Body of pancreas (tissue), 4 donors: Measurements from ENCODE around the gene ERCC6. TPM values are rescaled to one million over a fixed set of nuclear protein-coding genes. Genes with fewer than 3 reads are reported as not detected.

Experiments used
- ATAC-seq: fragments of 150-250 bp; one replicate; pipeline ENCODE4 v1.9.1; 2016
- DNase-seq, 4 donors: peaks; one replicate each; pipeline ENCODE4 v3.0.0-alpha.2; 2019
- H3K27ac ChIP-seq, 4 donors: fragments of 200-600 bp; sonication (generic); 1 replicate in 3 of 4; 2 replicates in 1 of 4; pipeline versions ENCODE4 v1.5.1 to v1.6.1; 2016 to 2019; ENCODE audit warnings: mild to moderate bottlenecking in 1 of 4, mixed read lengths in 1 of 4, moderate library complexity in 1 of 4
- H3K27me3 ChIP-seq, 2 donors: fragments of 200-600 bp; sonication (generic); one replicate each; pipeline ENCODE4 v1.6.0; 2016; ENCODE audit warnings: mild to moderate bottlenecking in 1 of 2
- H3K36me3 ChIP-seq, 2 donors: fragments of 200-600 bp; sonication (generic); replicated peaks in 1 of 2; 2 replicates each; pipeline ENCODE4 v1.5.1; 2016; ENCODE audit warnings: low read depth in 2 of 2; ENCODE audit not compliant: insufficient read depth in 1 of 2
- H3K4me1 ChIP-seq: fragments of 200-600 bp; sonication (generic); one replicate; pipeline ENCODE4 v1.6.0; 2016
- H3K4me3 ChIP-seq, 2 donors: fragments of 200-600 bp; sonication (generic); 1 replicate in 1 of 2; 2 replicates in 1 of 2; pipeline ENCODE4 v1.5.1; 2016 to 2019
- H3K9me3 ChIP-seq, 3 donors: fragments of 200-600 bp; sonication (generic); 1 replicate in 2 of 3; 2 replicates in 1 of 3; pipeline ENCODE4 v1.5.1; 2016
- POLR2A ChIP-seq, 3 donors: fragments of 450-650 bp; IDR thresholded peaks; one replicate each; pipeline ENCODE4 v1.6.1; 2016; ENCODE audit warnings: antibody characterized with exemption in 3 of 3, mild to moderate bottlenecking in 2 of 3
- WGBS, 2 donors: methylation state at CpG; one replicate each; pipeline ENCODE4 v1.1.5; 2017; 5-methylcytosine and 5-hydroxymethylcytosine counted together
- intact Hi-C: fragments of 100-400 bp; cut with DNase I; formaldehyde crosslinking; loops from one replicate; pipeline ENCODE4 v1.15.1; 2023
- total RNA-seq, 2 donors: library from RNA; depleted of rRNA; stranded (reverse); fragments of >200 nt; gene quantifications; one replicate each; pipeline ENCODE4 v1.1.0, GENCODE V29; 2016
- TF ChIP-seq, protein P1 (sequence below), 7 experiments: fragments of 450-650 bp in 4 of 7; fragments of 200-600 bp in 3 of 7; sonication (generic) in 3 of 7; IDR thresholded peaks; one replicate each; pipeline ENCODE4 v1.5.1; 2016 to 2019; ENCODE audit warnings: antibody characterized with exemption in 7 of 7

ERCC6 gene
- total RNA-seq, 2 donors from 2014 or later: 15.6 to 16.8 TPM

DNA sequence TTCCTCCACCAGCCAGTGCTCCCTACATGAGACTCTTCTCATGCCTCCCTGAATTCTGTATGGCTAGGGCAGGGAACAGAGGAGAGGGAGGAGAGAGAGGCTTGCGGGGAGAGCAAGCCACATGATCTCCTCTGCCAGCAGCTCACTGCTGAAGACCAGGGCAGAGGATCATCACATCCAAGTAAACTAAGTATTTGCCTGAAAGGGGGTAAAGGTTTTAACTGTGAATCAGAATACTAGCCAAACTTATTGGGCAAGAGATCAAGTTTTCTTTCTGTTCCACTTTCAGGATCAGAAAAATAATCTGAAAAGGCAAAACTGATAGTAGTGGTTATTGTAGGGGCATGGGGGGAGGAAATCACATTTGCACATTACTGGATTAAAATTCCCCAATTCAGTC, 17.8 kb upstream of the ERCC6 start:
- no peak overlapping the region for H3K4me3 ChIP-seq

DNA sequence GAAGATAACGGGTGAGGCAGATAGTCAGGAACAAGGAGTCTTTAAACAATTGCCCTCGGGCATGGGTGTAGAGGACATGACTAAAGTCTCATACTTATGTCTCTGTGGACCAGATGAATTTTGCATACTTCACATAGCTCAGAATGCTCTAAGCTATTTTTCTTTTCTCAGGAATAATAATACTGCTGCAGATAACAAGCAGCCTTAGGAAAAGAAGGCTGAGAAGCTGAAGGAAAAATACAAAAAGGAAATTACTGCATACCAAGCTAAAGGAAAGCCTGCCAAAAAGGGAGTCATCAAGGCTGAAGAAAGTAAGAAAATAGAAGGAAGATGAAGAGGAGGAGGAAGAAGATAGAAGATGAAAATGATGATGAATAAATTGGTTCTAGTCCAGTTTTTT, 13.4 kb upstream of the ERCC6 start:
- no peak overlapping the region for H3K4me3 ChIP-seq
- ATAC-seq (no peak), DNase-seq (no peak)
- no peaks in the 10 kb centered on the region for H3K9me3 ChIP-seq
- TF ChIP-seq POLR2A (IDR thresholded peaks at IDR 0.05): no peak
- TF ChIP-seq, protein P1, sequence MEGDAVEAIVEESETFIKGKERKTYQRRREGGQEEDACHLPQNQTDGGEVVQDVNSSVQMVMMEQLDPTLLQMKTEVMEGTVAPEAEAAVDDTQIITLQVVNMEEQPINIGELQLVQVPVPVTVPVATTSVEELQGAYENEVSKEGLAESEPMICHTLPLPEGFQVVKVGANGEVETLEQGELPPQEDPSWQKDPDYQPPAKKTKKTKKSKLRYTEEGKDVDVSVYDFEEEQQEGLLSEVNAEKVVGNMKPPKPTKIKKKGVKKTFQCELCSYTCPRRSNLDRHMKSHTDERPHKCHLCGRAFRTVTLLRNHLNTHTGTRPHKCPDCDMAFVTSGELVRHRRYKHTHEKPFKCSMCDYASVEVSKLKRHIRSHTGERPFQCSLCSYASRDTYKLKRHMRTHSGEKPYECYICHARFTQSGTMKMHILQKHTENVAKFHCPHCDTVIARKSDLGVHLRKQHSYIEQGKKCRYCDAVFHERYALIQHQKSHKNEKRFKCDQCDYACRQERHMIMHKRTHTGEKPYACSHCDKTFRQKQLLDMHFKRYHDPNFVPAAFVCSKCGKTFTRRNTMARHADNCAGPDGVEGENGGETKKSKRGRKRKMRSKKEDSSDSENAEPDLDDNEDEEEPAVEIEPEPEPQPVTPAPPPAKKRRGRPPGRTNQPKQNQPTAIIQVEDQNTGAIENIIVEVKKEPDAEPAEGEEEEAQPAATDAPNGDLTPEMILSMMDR (IDR thresholded peaks at IDR 0.05): no peak
- no peak overlapping the region for H3K27ac ChIP-seq
- intact Hi-C loops: no loop called here
- no peaks in the 10 kb centered on the region for H3K36me3 ChIP-seq
- H3K27me3 ChIP-seq: no peaks in the 10 kb centered on the region
- WGBS, 2 donors: 52 to 55% methylated on average over 2 of the region's 2 CpGs
- no peaks in the 10 kb centered on the region for H3K4me1 ChIP-seq

More for the DNA sequence above, 17.8 kb upstream of the ERCC6 start:
- intact Hi-C loops: no loop called here
- Histone ChIP-seq H3K36me3 (no peaks in the 10 kb centered on the region), H3K9me3 (no peaks in the 10 kb centered on the region), H3K27ac (no peak overlapping the region), H3K27me3 (no peaks in the 10 kb centered on the region), H3K4me1 (no peaks in the 10 kb centered on the region)
- ATAC-seq: no peak
- no peak for DNase-seq
- 73 to 89% methylated on average over 1 of the region's 1 CpG for WGBS, 2 donors
- TF ChIP-seq, protein P1 (IDR thresholded peaks at IDR 0.05): no peak
- no peak for TF ChIP-seq POLR2A (IDR thresholded peaks at IDR 0.05)

DNA sequence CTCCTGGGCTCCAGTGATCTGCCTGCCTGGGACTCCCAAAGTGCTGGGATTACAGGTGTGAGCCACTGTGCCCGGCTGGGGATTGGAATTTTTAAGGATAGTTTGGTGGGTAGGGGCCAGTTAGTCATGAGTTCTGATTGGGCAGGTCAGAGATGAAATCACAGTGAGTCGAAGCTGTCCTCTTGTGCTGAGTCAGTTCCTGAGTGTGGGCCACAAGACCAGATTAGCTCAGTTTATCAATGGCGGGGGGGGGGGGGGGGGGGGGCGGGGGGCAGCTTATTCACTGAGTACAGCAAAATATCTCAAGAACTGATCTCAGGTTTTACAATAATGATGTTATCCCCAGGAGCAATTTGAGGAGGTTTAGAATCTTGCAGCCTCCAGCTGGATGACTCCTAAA, 11.6 kb upstream of the ERCC6 start:
- Histone ChIP-seq H3K27ac (no peak overlapping the region), H3K9me3 (no peaks in the 10 kb centered on the region), H3K27me3 (no peaks in the 10 kb centered on the region), H3K4me1 (no peaks in the 10 kb centered on the region), H3K36me3 (no peaks in the 10 kb centered on the region), H3K4me3 (no peak overlapping the region)
- DNase-seq: no peak
- ATAC-seq: no peak
- WGBS, 2 donors: 18 to 30% methylated on average over 3 to 4 of the region's 4 CpGs
- TF ChIP-seq POLR2A (IDR thresholded peaks at IDR 0.05): no peak
- TF ChIP-seq, protein P1 (IDR thresholded peaks at IDR 0.05): no peak
- intact Hi-C loops: no loop called here

DNA sequence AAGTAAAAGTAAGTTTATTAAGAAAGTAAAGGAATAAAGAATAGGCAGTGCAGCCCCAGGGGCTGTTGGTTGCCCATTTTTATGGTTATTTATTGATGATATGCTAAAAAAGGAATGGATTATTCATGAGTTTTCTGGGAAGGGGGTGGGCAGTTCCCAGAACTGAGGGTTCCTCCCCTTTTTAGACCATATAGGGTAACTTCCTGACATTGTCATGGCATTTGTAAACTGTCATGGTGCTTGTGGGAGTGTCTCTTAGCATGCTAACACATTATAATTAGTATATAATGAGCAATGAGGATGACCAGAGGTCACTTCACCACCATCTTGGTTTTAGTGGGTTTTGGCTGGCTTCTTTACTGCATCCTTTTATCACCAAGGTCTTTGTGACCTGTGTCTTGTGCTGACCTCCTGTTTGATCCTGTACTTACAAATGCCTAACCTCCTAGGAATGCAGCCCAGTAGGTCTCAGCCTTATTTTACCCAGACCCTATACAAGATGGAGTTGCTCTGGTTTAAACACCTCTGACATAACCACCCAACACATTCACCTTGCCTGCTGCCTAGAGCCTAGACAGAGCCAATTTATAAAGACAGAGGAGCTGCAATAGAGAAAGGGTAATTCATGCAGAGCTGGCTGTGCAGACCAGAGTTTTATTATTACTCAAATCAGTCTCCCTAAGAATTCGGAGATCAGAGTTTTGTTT, 10.9 kb upstream of the ERCC6 start:
- H3K36me3 ChIP-seq: no peaks in the 10 kb centered on the region
- no peaks in the 10 kb centered on the region for H3K27me3 ChIP-seq
- TF ChIP-seq POLR2A (IDR thresholded peaks at IDR 0.05): no peak
- TF ChIP-seq, protein P1 (IDR thresholded peaks at IDR 0.05): no peak
- no peaks in the 10 kb centered on the region for H3K4me1 ChIP-seq
- intact Hi-C loops: no loop called here
- DNase-seq: no peak
- no peaks in the 10 kb centered on the region for H3K9me3 ChIP-seq
- no peak overlapping the region for H3K27ac ChIP-seq
- 54 to 56% methylated on average over 1 of the region's 1 CpG for WGBS, 2 donors
- H3K4me3 ChIP-seq: no peak overlapping the region
- ATAC-seq: no peak

DNA sequence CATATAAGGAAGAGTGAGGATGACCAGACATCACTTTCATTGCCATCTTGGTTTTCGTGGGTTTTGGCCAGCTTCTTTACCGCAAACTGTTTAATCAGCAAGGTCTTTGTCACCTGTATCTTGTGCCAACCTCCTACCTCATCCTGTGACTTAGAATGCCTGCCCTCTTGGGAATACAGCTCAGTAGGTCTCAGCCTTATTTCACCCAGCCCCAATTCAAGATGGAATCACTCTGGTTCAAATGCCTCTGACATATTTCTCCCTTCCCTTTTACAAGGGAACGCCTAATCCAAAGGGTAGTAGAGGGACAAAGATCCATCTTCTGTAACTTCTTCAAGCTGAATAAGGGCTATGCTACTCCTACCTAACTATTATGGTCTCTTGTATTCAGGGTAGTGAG, 4.7 kb upstream of the ERCC6 start:
- no peaks in the 10 kb centered on the region for H3K27me3 ChIP-seq
- WGBS, 2 donors: 64 to 66% methylated on average over 3 of the region's 3 CpGs
- TF ChIP-seq POLR2A (IDR thresholded peaks at IDR 0.05): no peak
- TF ChIP-seq, protein P1 (IDR thresholded peaks at IDR 0.05): no peak
- H3K4me1 ChIP-seq: peaks cover 6% of the 10 kb centered on the region
- H3K4me3 ChIP-seq: no peak overlapping the region
- no peak overlapping the region for H3K27ac ChIP-seq
- no peaks in the 10 kb centered on the region for H3K9me3 ChIP-seq
- DNase-seq (no peak), ATAC-seq (no peak)
- intact Hi-C loops: no loop called here
- H3K36me3 ChIP-seq: no peaks in the 10 kb centered on the region
